ENCODE results near the gene IL10.

GRCh38 chr1:206736878-206737728, 35.2 kb downstream of the IL10 start:
- TF ChIP-seq CEBPB (IDR thresholded peaks at IDR 0.05), result no peak
- TF ChIP-seq CREB1 (IDR thresholded peaks at IDR 0.05; ENCODE audit: low read depth), result no peak
- no peak for TF ChIP-seq RAD21 (IDR thresholded peaks at IDR 0.05; ENCODE audit: low read depth)
- no peak for TF ChIP-seq USF1 (IDR thresholded peaks at IDR 0.05)
- TF ChIP-seq REST (IDR thresholded peaks at IDR 0.05; ENCODE audit: low read depth), result no peak
- TF ChIP-seq YY1 (IDR thresholded peaks at IDR 0.05; ENCODE audit: low read depth), result no peak
- no peak for TF ChIP-seq TEAD4 (IDR thresholded peaks at IDR 0.05)
- no peak for TF ChIP-seq EP300 (IDR thresholded peaks at IDR 0.05; ENCODE audit: borderline replicate concordance)

Data from Ishikawa (cell line).